ENCODE measurements around the gene NBPF1. TPM values are rescaled to one million over a fixed set of nuclear protein-coding genes. Genes with fewer than 3 reads are reported as not detected.
"Not testable (repeated sequence)": the region's sequence is repeated elsewhere in the genome, so short reads cannot be mapped to it uniquely, and the experiment has no call there.

The NBPF1 gene
- total RNA-seq, 2 experiments from 2014 or later = 11.0 to 34.1 TPM

GRCh38 chr1:16536796-16537195 lies 76.6 kb downstream of the NBPF1 start:
- H3K36me3 ChIP-seq (ENCODE audit: insufficient read depth, low read length); H3K4me3 ChIP-seq (ENCODE audit: low read depth, low read length, poor library complexity, severe bottlenecking); CTCF ChIA-PET (ENCODE audit: unreplicated experiment); H3K27ac ChIP-seq (ENCODE audit: low read depth, low read length, poor library complexity, severe bottlenecking); H3K4me1 ChIP-seq (ENCODE audit: insufficient read depth, low read length, poor library complexity, severe bottlenecking); H3K79me2 ChIP-seq (ENCODE audit: insufficient read depth, low read depth, low read length); H3K9me2 ChIP-seq (ENCODE audit: insufficient read depth, low read length); POLR2A ChIA-PET; H3K4me2 ChIP-seq (ENCODE audit: low read length); H4K20me1 ChIP-seq (ENCODE audit: insufficient read depth, low read length); H3K9me3 ChIP-seq (ENCODE audit: low read length); DNase-seq (ENCODE audit: low spot score); BruUV-seq (replicated peaks); intact Hi-C loops (cut with micrococcal nuclease; ENCODE audit: unreplicated experiment); H2AFZ ChIP-seq (ENCODE audit: low read length): not testable (repeated sequence)

- H3K4me1 ChIP-seq (ENCODE audit: insufficient read depth, low read length, poor library complexity, severe bottlenecking); POLR2A ChIA-PET; H3K9me3 ChIP-seq (ENCODE audit: low read length); H3K27ac ChIP-seq (ENCODE audit: low read depth, low read length, poor library complexity, severe bottlenecking); H3K4me3 ChIP-seq (ENCODE audit: low read depth, low read length, poor library complexity, severe bottlenecking); intact Hi-C loops (cut with micrococcal nuclease; ENCODE audit: unreplicated experiment); H3K79me2 ChIP-seq (ENCODE audit: insufficient read depth, low read depth, low read length); H3K4me2 ChIP-seq (ENCODE audit: low read length); H3K36me3 ChIP-seq (ENCODE audit: insufficient read depth, low read length); DNase-seq (ENCODE audit: low spot score); BruUV-seq (replicated peaks); CTCF ChIA-PET (ENCODE audit: unreplicated experiment); H2AFZ ChIP-seq (ENCODE audit: low read length); H3K9me2 ChIP-seq (ENCODE audit: insufficient read depth, low read length); H4K20me1 ChIP-seq (ENCODE audit: insufficient read depth, low read length): not testable (repeated sequence)
Measured at GRCh38 chr1:16535898-16536297, 77.5 kb downstream of the NBPF1 start.

GRCh38 chr1:16535487-16535886 lies 77.9 kb downstream of the NBPF1 start:
- POLR2A ChIA-PET; BruUV-seq (replicated peaks); H3K9me3 ChIP-seq (ENCODE audit: low read length); H3K4me3 ChIP-seq (ENCODE audit: low read depth, low read length, poor library complexity, severe bottlenecking); H3K27ac ChIP-seq (ENCODE audit: low read depth, low read length, poor library complexity, severe bottlenecking); H4K20me1 ChIP-seq (ENCODE audit: insufficient read depth, low read length); intact Hi-C loops (cut with micrococcal nuclease; ENCODE audit: unreplicated experiment); H3K9me2 ChIP-seq (ENCODE audit: insufficient read depth, low read length); H3K79me2 ChIP-seq (ENCODE audit: insufficient read depth, low read depth, low read length); H3K36me3 ChIP-seq (ENCODE audit: insufficient read depth, low read length); H3K4me1 ChIP-seq (ENCODE audit: insufficient read depth, low read length, poor library complexity, severe bottlenecking); DNase-seq (ENCODE audit: low spot score); H2AFZ ChIP-seq (ENCODE audit: low read length); CTCF ChIA-PET (ENCODE audit: unreplicated experiment); H3K4me2 ChIP-seq (ENCODE audit: low read length): not testable (repeated sequence)

GRCh38 chr1:16534829-16535456 lies 78.4 kb downstream of the NBPF1 start:
- H3K4me3 ChIP-seq (ENCODE audit: low read depth, low read length, poor library complexity, severe bottlenecking); POLR2A ChIA-PET; H3K36me3 ChIP-seq (ENCODE audit: insufficient read depth, low read length); H4K20me1 ChIP-seq (ENCODE audit: insufficient read depth, low read length); BruUV-seq (replicated peaks); intact Hi-C loops (cut with micrococcal nuclease; ENCODE audit: unreplicated experiment); H2AFZ ChIP-seq (ENCODE audit: low read length); H3K9me3 ChIP-seq (ENCODE audit: low read length); H3K4me2 ChIP-seq (ENCODE audit: low read length); DNase-seq (ENCODE audit: low spot score); H3K79me2 ChIP-seq (ENCODE audit: insufficient read depth, low read depth, low read length); H3K9me2 ChIP-seq (ENCODE audit: insufficient read depth, low read length); H3K4me1 ChIP-seq (ENCODE audit: insufficient read depth, low read length, poor library complexity, severe bottlenecking); H3K27ac ChIP-seq (ENCODE audit: low read depth, low read length, poor library complexity, severe bottlenecking); CTCF ChIA-PET (ENCODE audit: unreplicated experiment): not testable (repeated sequence)

GRCh38 chr1:16534239-16534828 lies 79.0 kb downstream of the NBPF1 start:
- CTCF ChIA-PET (ENCODE audit: unreplicated experiment); intact Hi-C loops (cut with micrococcal nuclease; ENCODE audit: unreplicated experiment); H3K79me2 ChIP-seq (ENCODE audit: insufficient read depth, low read depth, low read length); H3K36me3 ChIP-seq (ENCODE audit: insufficient read depth, low read length); H2AFZ ChIP-seq (ENCODE audit: low read length); H3K9me3 ChIP-seq (ENCODE audit: low read length); H4K20me1 ChIP-seq (ENCODE audit: insufficient read depth, low read length); H3K9me2 ChIP-seq (ENCODE audit: insufficient read depth, low read length); H3K4me2 ChIP-seq (ENCODE audit: low read length); H3K4me3 ChIP-seq (ENCODE audit: low read depth, low read length, poor library complexity, severe bottlenecking); BruUV-seq (replicated peaks); H3K4me1 ChIP-seq (ENCODE audit: insufficient read depth, low read length, poor library complexity, severe bottlenecking); POLR2A ChIA-PET; DNase-seq (ENCODE audit: low spot score); H3K27ac ChIP-seq (ENCODE audit: low read depth, low read length, poor library complexity, severe bottlenecking): not testable (repeated sequence)

- H2AFZ ChIP-seq (ENCODE audit: low read length); BruUV-seq (replicated peaks); H3K4me1 ChIP-seq (ENCODE audit: insufficient read depth, low read length, poor library complexity, severe bottlenecking); H3K79me2 ChIP-seq (ENCODE audit: insufficient read depth, low read depth, low read length); H3K4me2 ChIP-seq (ENCODE audit: low read length); DNase-seq (ENCODE audit: low spot score); H3K9me2 ChIP-seq (ENCODE audit: insufficient read depth, low read length); H4K20me1 ChIP-seq (ENCODE audit: insufficient read depth, low read length); H3K27ac ChIP-seq (ENCODE audit: low read depth, low read length, poor library complexity, severe bottlenecking); intact Hi-C loops (cut with micrococcal nuclease; ENCODE audit: unreplicated experiment); H3K36me3 ChIP-seq (ENCODE audit: insufficient read depth, low read length); POLR2A ChIA-PET; H3K9me3 ChIP-seq (ENCODE audit: low read length); H3K4me3 ChIP-seq (ENCODE audit: low read depth, low read length, poor library complexity, severe bottlenecking): not testable (repeated sequence)
- CTCF ChIA-PET (ENCODE audit: unreplicated experiment) = interaction anchor here (0.6 kb wide), 1 partner anchor 77 kb away, joined by 3 read pairs; no protein-coding TSS in a partner anchor
Measured at GRCh38 chr1:16532235-16532991, 81.0 kb downstream of the NBPF1 start.

All from OCI-LY7 (cell line).